CD8-positive, alpha-beta memory T cell (primary cell): ENCODE measurements around the gene AKAP7. TPM values are rescaled to one million over a fixed set of nuclear protein-coding genes. Genes with fewer than 3 reads are reported as not detected.

Experiments
- CTCF ChIA-PET: fragments of 350-600 bp; sonication (Branson Sonifier 250); formaldehyde crosslinking; loops from one replicate; lab custom pipeline; 2021; ENCODE audit warnings: antibody characterized with exemption; lab: Charles Lee
- POLR2A ChIA-PET: fragments of 350-600 bp; sonication (Branson Sonifier 250); formaldehyde crosslinking; loops from one replicate; lab custom pipeline; 2021; ENCODE audit warnings: antibody characterized with exemption; lab: Charles Lee
- DNase-seq, 5 donors: peaks; one replicate each; pipeline versions ENCODE4 v3.0.0 to v3.0.0-alpha.2; 2020 to 2022; ENCODE audit warnings: mixed read lengths in 1 of 5
- H3K27ac ChIP-seq: one replicate; pipeline ENCODE4 v1.7.0; 2013; ENCODE audit warnings: low read depth, mild to moderate bottlenecking, low read length, moderate library complexity
- H3K27me3 ChIP-seq: 2 replicates; pipeline ENCODE4 v1.7.0; 2013; ENCODE audit warnings: low read length, mild to moderate bottlenecking; ENCODE audit not compliant: insufficient read depth, poor library complexity, severe bottlenecking
- H3K36me3 ChIP-seq: 2 replicates; pipeline ENCODE4 v1.7.0; 2013; ENCODE audit warnings: mild to moderate bottlenecking, low read length, moderate library complexity; ENCODE audit not compliant: insufficient read depth
- H3K4me1 ChIP-seq: 2 replicates; pipeline ENCODE4 v1.7.0; 2013; ENCODE audit warnings: mild to moderate bottlenecking, low read length, moderate library complexity; ENCODE audit not compliant: insufficient read depth
- H3K4me3 ChIP-seq: 2 replicates; pipeline ENCODE4 v1.7.0; 2013; ENCODE audit warnings: mild to moderate bottlenecking, low read length
- H3K9me3 ChIP-seq: 2 replicates; pipeline ENCODE4 v1.7.0; 2013; ENCODE audit warnings: mild to moderate bottlenecking, low read length
- H3K27ac Mint-ChIP-seq, 8 donors: one replicate each; pipeline ENCODE4 v1.8.0; 2020 to 2021; ENCODE audit warnings: mixed read lengths in 8 of 8, mild to moderate bottlenecking in 6 of 8, inconsistent platforms in 3 of 8, moderate library complexity in 3 of 8
- H3K27me3 Mint-ChIP-seq, 2 donors: one replicate each; pipeline ENCODE4 v1.8.0; 2020 to 2021; ENCODE audit warnings: mixed read lengths in 2 of 2, mild to moderate bottlenecking in 1 of 2, moderate library complexity in 1 of 2
- H3K36me3 Mint-ChIP-seq, 3 donors: one replicate each; pipeline ENCODE4 v1.8.0; 2020 to 2021; ENCODE audit warnings: mixed read lengths in 3 of 3, inconsistent platforms in 1 of 3, mild to moderate bottlenecking in 1 of 3
- H3K4me1 Mint-ChIP-seq, 3 donors: one replicate each; pipeline ENCODE4 v1.8.0; 2020 to 2021; ENCODE audit warnings: mixed read lengths in 3 of 3, inconsistent platforms in 1 of 3, mild to moderate bottlenecking in 1 of 3
- H3K4me3 Mint-ChIP-seq, 7 donors: one replicate each; pipeline ENCODE4 v1.8.0; 2020 to 2021; ENCODE audit warnings: mixed read lengths in 7 of 7, mild to moderate bottlenecking in 6 of 7, moderate library complexity in 4 of 7, inconsistent platforms in 2 of 7
- H3K9me3 Mint-ChIP-seq, 5 donors: one replicate each; pipeline ENCODE4 v1.8.0; 2020 to 2022; ENCODE audit warnings: mixed read lengths in 5 of 5, mild to moderate bottlenecking in 3 of 5, moderate library complexity in 2 of 5, inconsistent platforms in 1 of 5
- polyA plus RNA-seq: library from polyadenylated mRNA; unstranded; fragments of 300-500 nt; fragmentation: Illumina TruSeq; gene quantifications from one replicate; pipeline ENCODE4 v1.2.3, GENCODE V29; 2021
- total RNA-seq, 2 experiments: library from RNA; stranded (reverse); gene quantifications; one replicate each; pipeline ENCODE4 v1.2.3, GENCODE V29; 2021

The AKAP7 gene
- total and polyA plus RNA-seq, 3 experiments from 2014 or later: 4.3 to 17.3 (median 4.8) TPM

GRCh38 chr6:131303338-131303930, 168.2 kb downstream of the AKAP7 start:
- Mint-ChIP-seq H3K4me1 (peaks cover 9 to 16% (median 12%) of the 10 kb centered on the region in 3 donors), H3K27me3 (peaks cover 0 to 2% of the 10 kb centered on the region in 2 donors), H3K27ac (peak overlapping the region in 2 of 8 donors; percentile 12 to 38), H3K4me3 (no peak overlapping the region), H3K36me3 (no peaks in the 10 kb centered on the region), H3K9me3 (peaks cover 0 to 3% (median 0%) of the 10 kb centered on the region in 5 donors)
- no peak for DNase-seq
- POLR2A ChIA-PET: no interaction called here
- H3K36me3 ChIP-seq: no peaks in the 10 kb centered on the region
- H3K27me3 ChIP-seq: no peaks in the 10 kb centered on the region
- H3K4me3 ChIP-seq: no peak overlapping the region
- no peaks in the 10 kb centered on the region for H3K4me1 ChIP-seq
- H3K9me3 ChIP-seq: no peaks in the 10 kb centered on the region
- no peak overlapping the region for H3K27ac ChIP-seq
- CTCF ChIA-PET: no interaction called here

- peaks cover 5 to 11% (median 7%) of the 10 kb centered on the region in 5 donors for H3K9me3 Mint-ChIP-seq
- H3K36me3 Mint-ChIP-seq: peaks cover 0 to 13% (median 5%) of the 10 kb centered on the region in 3 donors
- H3K4me1 ChIP-seq: no peaks in the 10 kb centered on the region
- no peak for DNase-seq
- ChIA-PET POLR2A (no interaction called here), CTCF (interaction anchor here (2.3 kb wide), 1 partner anchor 122 kb away, joined by 6 read pairs; no protein-coding TSS in a partner anchor)
- peaks cover 9 to 16% (median 12%) of the 10 kb centered on the region in 3 donors for H3K4me1 Mint-ChIP-seq
- H3K27ac Mint-ChIP-seq: no peak overlapping the region
- no peaks in the 10 kb centered on the region for H3K36me3 ChIP-seq
- no peak overlapping the region for H3K4me3 Mint-ChIP-seq
- H3K27ac ChIP-seq: no peak overlapping the region
- H3K27me3 ChIP-seq: no peaks in the 10 kb centered on the region
- H3K27me3 Mint-ChIP-seq: peaks cover 0 to 3% of the 10 kb centered on the region in 2 donors
- no peak overlapping the region for H3K4me3 ChIP-seq
- no peaks in the 10 kb centered on the region for H3K9me3 ChIP-seq
These were observed 170.0 kb downstream of the AKAP7 start for GRCh38 chr6:131305037-131305850.

GRCh38 chr6:131309437-131309836, 174.2 kb downstream of the AKAP7 start:
- H3K9me3 Mint-ChIP-seq: peaks cover 5 to 11% (median 9%) of the 10 kb centered on the region in 5 donors
- CTCF ChIA-PET: no interaction called here

GRCh38 chr6:131314838-131315237, 179.6 kb downstream of the AKAP7 start:
- POLR2A ChIA-PET: no interaction called here
- Histone ChIP-seq H3K27me3 (no peaks in the 10 kb centered on the region), H3K27ac (no peak overlapping the region), H3K9me3 (no peaks in the 10 kb centered on the region), H3K4me1 (no peaks in the 10 kb centered on the region), H3K36me3 (no peaks in the 10 kb centered on the region), H3K4me3 (no peak overlapping the region)
- H3K36me3 Mint-ChIP-seq: peaks cover 1 to 32% (median 5%) of the 10 kb centered on the region in 3 donors
- no peak overlapping the region for H3K27ac Mint-ChIP-seq
- H3K4me1 Mint-ChIP-seq: peaks cover 3 to 6% (median 4%) of the 10 kb centered on the region in 3 donors
- H3K9me3 Mint-ChIP-seq: peaks cover 10 to 16% (median 12%) of the 10 kb centered on the region in 5 donors
- CTCF ChIA-PET: no interaction called here
- DNase-seq: no peak
- peaks cover 0 to 3% of the 10 kb centered on the region in 2 donors for H3K27me3 Mint-ChIP-seq
- H3K4me3 Mint-ChIP-seq: no peak overlapping the region

More at GRCh38 chr6:131309437-131309836, 174.2 kb downstream of the AKAP7 start:
- peaks cover 0 to 3% of the 10 kb centered on the region in 2 donors for H3K27me3 Mint-ChIP-seq
- H3K27ac Mint-ChIP-seq: no peak overlapping the region
- Histone ChIP-seq H3K27me3 (no peaks in the 10 kb centered on the region), H3K4me3 (no peak overlapping the region), H3K9me3 (no peaks in the 10 kb centered on the region), H3K36me3 (no peaks in the 10 kb centered on the region), H3K4me1 (no peaks in the 10 kb centered on the region), H3K27ac (no peak overlapping the region)
- H3K4me3 Mint-ChIP-seq: no peak overlapping the region
- peaks cover 0 to 16% (median 5%) of the 10 kb centered on the region in 3 donors for H3K36me3 Mint-ChIP-seq
- no peak for DNase-seq
- H3K4me1 Mint-ChIP-seq: no peaks in the 10 kb centered on the region
- POLR2A ChIA-PET: no interaction called here

- no peaks in the 10 kb centered on the region for H3K9me3 ChIP-seq
- H3K27me3 Mint-ChIP-seq: peaks cover 0 to 3% of the 10 kb centered on the region in 2 donors
- ChIA-PET CTCF (no interaction called here), POLR2A (no interaction called here)
- H3K4me1 ChIP-seq: no peaks in the 10 kb centered on the region
- H3K36me3 Mint-ChIP-seq: peaks cover 1 to 28% (median 6%) of the 10 kb centered on the region in 3 donors
- H3K4me3 ChIP-seq: no peak overlapping the region
- no peak overlapping the region for H3K27ac ChIP-seq
- H3K27ac Mint-ChIP-seq: peak overlapping the region in 2 of 8 donors; percentile 3 to 22
- no peaks in the 10 kb centered on the region for H3K27me3 ChIP-seq
- DNase-seq: no peak
- peaks cover 3 to 6% (median 4%) of the 10 kb centered on the region in 3 donors for H3K4me1 Mint-ChIP-seq
- H3K9me3 Mint-ChIP-seq: peaks cover 10 to 12% (median 12%) of the 10 kb centered on the region in 5 donors
- H3K36me3 ChIP-seq: no peaks in the 10 kb centered on the region
- H3K4me3 Mint-ChIP-seq: no peak overlapping the region
These were observed 181.4 kb downstream of the AKAP7 start for GRCh38 chr6:131316654-131317053.

- peaks cover 1 to 28% (median 6%) of the 10 kb centered on the region in 3 donors for H3K36me3 Mint-ChIP-seq
- peaks cover 10 to 12% (median 12%) of the 10 kb centered on the region in 5 donors for H3K9me3 Mint-ChIP-seq
- H3K27me3 ChIP-seq: no peaks in the 10 kb centered on the region
- H3K4me1 ChIP-seq: no peaks in the 10 kb centered on the region
- ChIA-PET POLR2A (interaction anchor here (0.6 kb wide), 1 partner anchor 101 kb away, joined by 6 read pairs; no protein-coding TSS in a partner anchor), CTCF (no interaction called here)
- H3K36me3 ChIP-seq: no peaks in the 10 kb centered on the region
- no peaks in the 10 kb centered on the region for H3K9me3 ChIP-seq
- H3K27ac Mint-ChIP-seq: no peak overlapping the region
- DNase-seq: no peak
- no peak overlapping the region for H3K4me3 Mint-ChIP-seq
- no peak overlapping the region for H3K27ac ChIP-seq
- H3K4me1 Mint-ChIP-seq: peaks cover 3 to 6% (median 4%) of the 10 kb centered on the region in 3 donors
- no peak overlapping the region for H3K4me3 ChIP-seq
- H3K27me3 Mint-ChIP-seq: peaks cover 0 to 3% of the 10 kb centered on the region in 2 donors
These were observed 182.2 kb downstream of the AKAP7 start for GRCh38 chr6:131317516-131317915.

GRCh38 chr6:131321589-131321988, 186.3 kb downstream of the AKAP7 start:
- H3K27me3 Mint-ChIP-seq: peaks cover 0 to 5% of the 10 kb centered on the region in 2 donors
- POLR2A ChIA-PET: no interaction called here
- Histone ChIP-seq H3K27ac (no peak overlapping the region), H3K9me3 (no peaks in the 10 kb centered on the region), H3K4me3 (no peak overlapping the region), H3K27me3 (no peaks in the 10 kb centered on the region), H3K4me1 (no peaks in the 10 kb centered on the region), H3K36me3 (no peaks in the 10 kb centered on the region)
- no peak for DNase-seq
- CTCF ChIA-PET: no interaction called here
- H3K4me3 Mint-ChIP-seq: no peak overlapping the region
- H3K4me1 Mint-ChIP-seq: peaks cover 2 to 3% (median 3%) of the 10 kb centered on the region in 3 donors
- no peak overlapping the region for H3K27ac Mint-ChIP-seq
- peaks cover 0 to 10% (median 3%) of the 10 kb centered on the region in 3 donors for H3K36me3 Mint-ChIP-seq
- peaks cover 2 to 3% (median 3%) of the 10 kb centered on the region in 5 donors for H3K9me3 Mint-ChIP-seq

- H3K9me3 ChIP-seq: no peaks in the 10 kb centered on the region
- no peaks in the 10 kb centered on the region for H3K4me1 ChIP-seq
- ChIA-PET CTCF (no interaction called here), POLR2A (no interaction called here)
- Mint-ChIP-seq H3K4me3 (no peak overlapping the region), H3K27me3 (peaks cover 0 to 5% of the 10 kb centered on the region in 2 donors), H3K27ac (no peak overlapping the region), H3K36me3 (peaks cover 0 to 5% (median 1%) of the 10 kb centered on the region in 3 donors), H3K4me1 (no peaks in the 10 kb centered on the region), H3K9me3 (no peaks in the 10 kb centered on the region)
- no peak overlapping the region for H3K4me3 ChIP-seq
- DNase-seq: no peak
- no peak overlapping the region for H3K27ac ChIP-seq
- H3K36me3 ChIP-seq: no peaks in the 10 kb centered on the region
- no peaks in the 10 kb centered on the region for H3K27me3 ChIP-seq
These were observed 186.9 kb downstream of the AKAP7 start for GRCh38 chr6:131322125-131322524.
